Heart left ventricle (tissue), 13 donors: ENCODE data around the gene DDX27.

Experiments
- CTCF ChIP-seq, 12 donors: fragments of 200-600 bp; sonication (generic) in 4 of 12; IDR thresholded peaks; one replicate each; pipeline versions ENCODE4 v1.5.0 to v1.8.0; 2018 to 2022; ENCODE audit warnings: antibody characterized with exemption in 12 of 12, mild to moderate bottlenecking in 5 of 12
- POLR2A ChIP-seq, 2 donors: fragments of 450-650 bp; IDR thresholded peaks; one replicate each; pipeline ENCODE4 v1.6.1; 2017; ENCODE audit warnings: antibody characterized with exemption in 2 of 2, mild to moderate bottlenecking in 2 of 2, moderate library complexity in 2 of 2
- donor health status: ischemic (EF 13 %, LVEDD 7.1; RV severe dilation, severe dysfunction).
- donor health status: DM: no; HTN: yes; CAD: no.
- donor health status: DM: no; HTN: no; CAD: no.
- donor health status: ischemic (EF 25% LVEDD 6.9; RV normal size, moderate dysfunction).
- donor health status: ischemic (EF 25% LVEDD 5.7; RV mildly dilated, moderate dysfunction).
- donor health status: ischemic (EF 35%, LVEDD 5.7; RV mildly dilated, moderate dysfunction).
- donor health status: nonischemic (EF 11% LVEDD 7.7; RV severe dilation, severe dysfunction).
- donor health status: DM: yes; HTN: yes; CAD: no.
- donor health status: PGD.
- donor health status: ischemic (EF 29% LVEDD 5.4; RV normal size, mild dysfunction).
- donor health status: nonischemic (EF 23%, LVEDD 6.1; RV moderate dilation, normal function).

- TF ChIP-seq CTCF (IDR thresholded peaks at IDR 0.05) = no peak
- TF ChIP-seq POLR2A (IDR thresholded peaks at IDR 0.05) = no peak
Measured at GRCh38 chr20:49285233-49285668, 66.0 kb downstream of the DDX27 start.
